ENCODE data around the gene DBN1. TPM values are rescaled to one million over a fixed set of nuclear protein-coding genes. Genes with fewer than 3 reads are reported as not detected.
A peak's percentile ranks its signal among the peaks of the same experiment; 100 is the strongest.

Gene DBN1
- polyA plus RNA-seq, 4 donors: 1.6 to 32.0 (median 14.2) TPM

DNA sequence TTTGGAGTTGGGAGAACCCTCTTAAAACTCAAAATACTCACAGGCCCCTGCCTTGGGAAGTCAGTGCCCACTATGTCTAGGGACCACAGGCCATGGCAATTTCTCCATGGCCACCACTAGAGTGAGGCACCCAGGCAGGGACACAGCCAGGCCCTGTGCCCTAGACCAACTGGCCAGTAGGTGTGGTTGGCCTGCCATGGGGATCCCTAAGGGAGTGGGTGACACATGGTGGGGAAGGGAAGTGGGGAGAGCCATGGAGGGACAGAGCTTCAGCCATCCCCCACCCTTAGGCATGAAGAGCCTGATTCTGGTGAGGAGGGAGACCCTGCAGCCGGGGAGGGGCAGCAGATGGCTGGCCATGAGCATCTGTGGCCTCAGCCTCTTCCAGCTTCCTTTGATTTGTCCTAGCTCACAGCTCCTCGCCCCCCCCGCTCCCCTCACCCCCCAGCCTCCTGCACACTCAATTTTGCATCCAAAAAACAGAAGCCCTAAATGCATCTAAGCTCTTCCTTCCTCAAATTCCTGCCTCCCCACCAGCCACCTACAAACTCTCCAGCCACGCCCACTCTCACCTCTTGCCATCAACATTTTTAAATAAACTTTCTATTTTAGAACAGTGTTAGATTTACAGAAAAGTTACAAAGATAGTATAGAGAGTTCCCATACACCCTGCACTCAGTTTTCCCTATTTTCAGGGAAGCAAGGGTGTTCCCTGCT is 1.6 kb upstream of the DBN1 start:
- no peak for DNase-seq
- no peak overlapping the region for H3K4me3 ChIP-seq (ENCODE audit: low read depth in 1 of 3, low read length in 3 of 3)
- no peaks in the 10 kb centered on the region for H3K9me3 ChIP-seq (ENCODE audit: control insufficient read depth in 2 of 2, insufficient read depth in 1 of 2, low read depth in 1 of 2, low read length in 1 of 2)
- H3K4me1 ChIP-seq (ENCODE audit: control insufficient read depth in 3 of 3, insufficient read depth in 2 of 3, low read depth in 1 of 3, low read length in 2 of 3): peaks cover 0 to 17% (median 0%) of the 10 kb centered on the region in 3 donors
- no peak for FAIRE-seq
- no peak overlapping the region for H3K27ac ChIP-seq (ENCODE audit: low read depth in 1 of 3, low read length in 2 of 3)
- peaks cover 0 to 19% (median 0%) of the 10 kb centered on the region in 3 donors for H3K27me3 ChIP-seq (ENCODE audit: control insufficient read depth in 3 of 3, insufficient read depth in 3 of 3, low read length in 3 of 3)
- H3K36me3 ChIP-seq (ENCODE audit: control insufficient read depth in 3 of 3, insufficient read depth in 2 of 3, low read depth in 1 of 3, low read length in 3 of 3): peaks cover 0 to 18% (median 0%) of the 10 kb centered on the region in 3 donors
- 43 to 61% (median 59%) methylated on average over 4 of the region's 4 CpGs for WGBS, 3 donors

DNA sequence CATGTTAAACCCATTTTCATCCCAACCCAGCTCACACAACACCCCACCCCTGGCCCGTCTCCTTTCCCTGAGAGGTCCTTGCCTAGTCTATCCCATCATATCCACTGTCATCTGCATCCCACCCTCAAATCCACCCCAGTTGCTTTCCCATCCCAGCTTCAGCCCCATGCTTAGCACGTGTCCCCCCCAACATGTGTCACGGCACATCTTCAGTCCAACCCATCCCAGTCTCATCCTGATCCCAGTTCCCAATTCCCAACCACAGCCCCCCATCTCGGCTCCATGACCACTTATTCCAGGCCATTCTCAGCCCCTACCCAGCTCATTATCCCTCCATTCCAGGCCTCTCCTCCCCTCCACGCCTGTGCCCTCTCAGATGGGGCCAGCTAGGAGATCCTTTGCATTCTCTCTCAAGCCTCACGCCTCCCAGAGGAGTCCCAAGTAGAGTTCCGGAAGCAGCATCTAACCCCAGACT is 605 bp upstream of the DBN1 start:
- peak overlapping the region in 1 of 3 donors; percentile 68 for H3K4me3 ChIP-seq (ENCODE audit: low read depth in 1 of 3, low read length in 3 of 3)
- no peak for DNase-seq
- peaks cover 0 to 17% (median 0%) of the 10 kb centered on the region in 3 donors for H3K4me1 ChIP-seq (ENCODE audit: control insufficient read depth in 3 of 3, insufficient read depth in 2 of 3, low read depth in 1 of 3, low read length in 2 of 3)
- peaks cover 0 to 19% (median 0%) of the 10 kb centered on the region in 3 donors for H3K27me3 ChIP-seq (ENCODE audit: control insufficient read depth in 3 of 3, insufficient read depth in 3 of 3, low read length in 3 of 3)
- H3K36me3 ChIP-seq (ENCODE audit: control insufficient read depth in 3 of 3, insufficient read depth in 2 of 3, low read depth in 1 of 3, low read length in 3 of 3): peaks cover 0 to 23% (median 0%) of the 10 kb centered on the region in 3 donors
- no peak overlapping the region for H3K27ac ChIP-seq (ENCODE audit: low read depth in 1 of 3, low read length in 2 of 3)
- WGBS, 3 donors: 31 to 51% (median 48%) methylated on average over 7 of the region's 7 CpGs
- no peaks in the 10 kb centered on the region for H3K9me3 ChIP-seq (ENCODE audit: control insufficient read depth in 2 of 2, insufficient read depth in 1 of 2, low read depth in 1 of 2, low read length in 1 of 2)
- FAIRE-seq: no peak

DNA sequence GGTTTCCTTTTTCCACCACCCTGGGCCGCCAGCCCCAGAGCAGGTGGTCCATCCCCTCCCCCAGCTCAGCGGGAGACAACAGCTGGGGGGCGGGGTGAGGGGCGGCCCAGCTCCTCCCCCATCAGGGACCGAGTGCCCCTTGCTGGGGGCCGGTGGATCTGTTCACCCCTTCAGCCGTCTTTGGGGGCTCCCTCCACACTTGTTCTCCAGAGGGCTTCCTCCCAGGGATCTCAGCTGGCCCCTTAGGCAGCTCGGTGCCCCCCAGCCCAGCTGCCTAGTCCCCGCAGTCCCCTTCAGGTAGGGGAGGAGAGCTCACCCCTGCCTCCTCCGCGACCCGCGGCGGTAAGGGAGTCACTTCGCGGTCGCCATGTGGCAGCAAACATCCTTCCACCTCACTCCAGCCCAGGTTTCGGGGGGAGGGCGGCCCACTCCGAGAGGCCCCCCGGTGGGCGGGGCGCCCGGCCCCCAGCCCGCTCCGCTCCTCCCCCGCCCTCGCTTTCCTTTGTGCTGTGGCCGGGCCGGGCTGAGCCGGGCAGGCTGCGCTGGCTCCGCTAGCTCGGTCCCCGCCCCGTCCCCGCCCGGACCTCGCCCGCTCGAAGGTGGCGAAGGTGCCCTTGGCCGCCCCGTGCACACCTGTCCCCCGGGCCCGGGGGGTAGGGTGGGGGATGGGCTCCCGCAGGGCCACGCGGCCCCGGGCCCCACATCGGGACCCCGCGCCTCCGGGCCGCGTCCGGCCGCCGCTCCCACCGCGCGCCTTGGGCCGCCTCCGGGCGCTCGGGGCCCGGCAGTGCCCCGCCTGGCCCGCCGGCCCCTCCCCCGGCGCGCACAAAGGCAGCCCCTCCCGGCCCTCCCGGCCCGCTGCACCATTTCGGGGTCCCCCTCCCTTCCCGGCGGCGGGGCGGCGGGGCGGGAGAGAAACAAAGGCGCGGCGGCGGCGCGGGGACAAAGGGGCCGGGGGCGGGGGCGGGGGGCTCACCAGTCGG is 683 bp downstream of the DBN1 start:
- peak overlapping the region in 1 of 3 donors; percentile 3 for H3K27ac ChIP-seq (ENCODE audit: low read depth in 1 of 3, low read length in 2 of 3)
- H3K9me3 ChIP-seq (ENCODE audit: control insufficient read depth in 2 of 2, insufficient read depth in 1 of 2, low read depth in 1 of 2, low read length in 1 of 2): no peaks in the 10 kb centered on the region
- H3K4me3 ChIP-seq (ENCODE audit: low read depth in 1 of 3, low read length in 3 of 3): peak overlapping the region; percentile 60 to 68 (median 65)
- peaks cover 0 to 17% (median 0%) of the 10 kb centered on the region in 3 donors for H3K4me1 ChIP-seq (ENCODE audit: control insufficient read depth in 3 of 3, insufficient read depth in 2 of 3, low read depth in 1 of 3, low read length in 2 of 3)
- DNase-seq: peak; percentile 41 to 63
- WGBS, 3 donors: 2 to 3% (median 3%) methylated on average over 34 to 93 of the region's 93 CpGs
- peaks cover 0 to 31% (median 0%) of the 10 kb centered on the region in 3 donors for H3K36me3 ChIP-seq (ENCODE audit: control insufficient read depth in 3 of 3, insufficient read depth in 2 of 3, low read depth in 1 of 3, low read length in 3 of 3)
- no peak for FAIRE-seq
- H3K27me3 ChIP-seq (ENCODE audit: control insufficient read depth in 3 of 3, insufficient read depth in 3 of 3, low read length in 3 of 3): peaks cover 0 to 19% (median 0%) of the 10 kb centered on the region in 3 donors

DNA sequence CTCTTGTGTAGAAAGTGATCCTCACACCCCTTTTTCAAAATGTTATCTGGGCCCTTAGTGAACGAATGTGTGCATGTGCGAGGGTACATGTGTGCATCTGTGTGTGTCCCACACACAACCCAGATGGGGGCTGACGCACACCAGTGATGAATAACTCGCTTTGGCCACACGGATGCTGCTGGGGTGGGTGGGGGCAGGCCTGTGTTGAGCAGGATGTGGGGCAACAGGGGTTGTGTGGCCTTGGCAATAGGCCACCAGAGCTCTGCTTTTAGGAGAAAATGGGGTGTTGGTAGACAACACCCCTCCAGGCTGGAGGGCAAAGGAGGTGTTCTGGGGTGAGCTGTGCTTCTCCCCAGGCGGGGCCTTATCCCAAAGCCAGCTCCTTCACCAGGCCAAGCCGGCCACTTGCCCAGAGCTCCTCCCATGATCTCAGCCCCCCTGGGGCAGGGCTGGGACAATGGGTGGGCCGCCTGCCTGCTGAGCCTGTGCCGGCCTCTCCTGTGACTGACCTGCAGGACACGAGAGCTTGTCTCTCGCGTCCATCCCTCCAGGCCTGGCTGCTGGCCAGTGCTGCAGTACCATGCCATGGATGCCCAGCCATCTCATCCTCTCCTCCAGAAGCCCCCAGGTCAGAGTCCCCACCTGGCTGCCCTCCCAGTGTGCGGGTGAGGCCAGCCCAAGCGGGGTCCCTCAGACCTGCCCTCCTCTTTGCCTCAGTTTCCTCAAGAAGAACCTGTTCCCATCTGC is 1.7 kb downstream of the DBN1 start:
- Histone ChIP-seq H3K27me3 (ENCODE audit: control insufficient read depth in 3 of 3, insufficient read depth in 3 of 3, low read length in 3 of 3) (peaks cover 0 to 19% (median 0%) of the 10 kb centered on the region in 3 donors), H3K27ac (ENCODE audit: low read depth in 1 of 3, low read length in 2 of 3) (peak overlapping the region in 1 of 3 donors; percentile 3), H3K9me3 (ENCODE audit: control insufficient read depth in 2 of 2, insufficient read depth in 1 of 2, low read depth in 1 of 2, low read length in 1 of 2) (no peaks in the 10 kb centered on the region), H3K36me3 (ENCODE audit: control insufficient read depth in 3 of 3, insufficient read depth in 2 of 3, low read depth in 1 of 3, low read length in 3 of 3) (peaks cover 0 to 40% (median 4%) of the 10 kb centered on the region in 3 donors), H3K4me3 (ENCODE audit: low read depth in 1 of 3, low read length in 3 of 3) (peak overlapping the region in 1 of 3 donors; percentile 65), H3K4me1 (ENCODE audit: control insufficient read depth in 3 of 3, insufficient read depth in 2 of 3, low read depth in 1 of 3, low read length in 2 of 3) (peaks cover 0 to 17% (median 0%) of the 10 kb centered on the region in 3 donors)
- DNase-seq: no peak
- no peak for FAIRE-seq
- 65 to 84% (median 82%) methylated on average over 14 of the region's 14 CpGs for WGBS, 3 donors

DNA sequence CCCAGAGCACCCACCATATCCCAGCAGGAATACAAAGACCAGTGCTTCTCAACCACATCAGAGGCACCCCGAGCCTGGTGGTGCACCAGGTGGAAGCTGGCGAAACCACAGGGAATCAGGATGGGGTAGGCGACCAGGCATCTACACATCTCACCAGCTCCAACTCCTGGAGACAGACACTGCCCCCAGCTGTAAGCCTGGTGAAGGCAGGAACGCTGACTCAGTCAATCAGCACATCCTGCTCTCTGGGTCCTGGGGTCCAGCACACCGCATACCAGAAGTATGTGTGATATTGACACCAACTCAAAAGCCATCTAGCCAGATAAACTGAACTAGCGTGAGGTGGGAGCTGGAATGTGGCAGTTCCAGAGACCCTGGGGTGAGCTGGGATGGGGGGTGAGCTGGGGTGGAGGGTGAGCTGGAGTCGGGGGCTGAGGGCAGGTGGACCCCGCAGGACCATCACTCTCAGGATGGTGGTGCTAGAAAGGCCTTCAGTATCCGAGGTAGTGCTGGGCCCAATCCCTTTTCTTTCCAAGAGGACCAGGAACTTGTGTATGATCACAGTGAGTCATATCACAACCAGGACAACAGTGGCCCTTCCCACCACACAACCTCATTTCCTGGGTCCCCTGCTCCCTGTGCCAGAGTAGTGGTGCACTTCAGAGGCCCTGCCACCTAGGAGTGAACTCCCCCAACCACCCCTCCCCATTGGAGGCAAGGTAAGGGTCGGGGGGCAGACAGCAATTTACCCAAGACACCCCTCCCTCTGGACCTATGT is 2.5 kb downstream of the DBN1 start:
- Histone ChIP-seq H3K4me1 (ENCODE audit: control insufficient read depth in 3 of 3, insufficient read depth in 2 of 3, low read depth in 1 of 3, low read length in 2 of 3) (peaks cover 0 to 17% (median 0%) of the 10 kb centered on the region in 3 donors), H3K9me3 (ENCODE audit: control insufficient read depth in 2 of 2, insufficient read depth in 1 of 2, low read depth in 1 of 2, low read length in 1 of 2) (no peaks in the 10 kb centered on the region), H3K36me3 (ENCODE audit: control insufficient read depth in 3 of 3, insufficient read depth in 2 of 3, low read depth in 1 of 3, low read length in 3 of 3) (peaks cover 0 to 48% (median 4%) of the 10 kb centered on the region in 3 donors), H3K4me3 (ENCODE audit: low read depth in 1 of 3, low read length in 3 of 3) (no peak overlapping the region), H3K27ac (ENCODE audit: low read depth in 1 of 3, low read length in 2 of 3) (no peak overlapping the region), H3K27me3 (ENCODE audit: control insufficient read depth in 3 of 3, insufficient read depth in 3 of 3, low read length in 3 of 3) (peaks cover 0 to 19% (median 0%) of the 10 kb centered on the region in 3 donors)
- WGBS, 3 donors: 83 to 90% (median 90%) methylated on average over 10 of the region's 10 CpGs
- DNase-seq (no peak), FAIRE-seq (no peak)

DNA sequence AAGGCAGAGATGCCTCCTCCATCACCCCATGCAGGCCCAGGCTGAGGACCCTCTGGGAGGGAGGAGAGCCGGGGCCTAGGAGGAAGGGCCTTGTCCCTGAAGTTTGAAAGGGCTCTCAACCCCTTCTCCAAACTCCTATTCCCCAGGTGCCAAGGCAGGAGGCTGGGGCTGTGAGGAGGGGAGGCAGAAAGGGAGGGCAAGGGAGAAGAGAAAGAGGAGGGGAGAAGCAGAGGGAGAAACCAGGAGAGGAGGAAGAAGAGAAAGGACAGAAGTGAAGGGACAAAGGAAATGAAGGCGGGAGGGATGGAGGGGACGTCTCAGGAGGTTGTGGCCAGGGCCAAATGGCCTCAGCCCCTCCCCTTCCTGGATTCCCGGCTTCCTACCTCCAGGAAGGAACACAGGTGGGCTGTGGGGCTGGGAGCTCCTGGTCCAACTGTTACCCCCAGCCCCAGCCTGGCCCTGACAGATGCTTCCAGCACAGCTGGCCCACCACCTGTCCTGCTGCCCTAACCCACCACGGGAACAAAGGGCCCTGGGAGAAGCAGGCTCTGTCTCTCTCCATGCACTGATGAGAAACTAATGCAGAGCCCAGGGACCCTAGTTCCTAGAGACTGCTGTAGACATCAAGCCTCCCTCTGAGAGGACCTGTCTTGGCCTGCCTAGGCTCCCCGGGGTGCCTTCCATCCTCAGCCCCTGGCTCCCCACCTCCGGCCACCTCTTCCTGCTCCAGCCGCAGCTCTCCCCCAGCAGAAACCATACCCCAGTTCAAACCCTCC is 3.5 kb downstream of the DBN1 start:
- H3K27ac ChIP-seq (ENCODE audit: low read depth in 1 of 3, low read length in 2 of 3): no peak overlapping the region
- peaks cover 0 to 17% (median 0%) of the 10 kb centered on the region in 3 donors for H3K4me1 ChIP-seq (ENCODE audit: control insufficient read depth in 3 of 3, insufficient read depth in 2 of 3, low read depth in 1 of 3, low read length in 2 of 3)
- peaks cover 0 to 56% (median 4%) of the 10 kb centered on the region in 3 donors for H3K36me3 ChIP-seq (ENCODE audit: control insufficient read depth in 3 of 3, insufficient read depth in 2 of 3, low read depth in 1 of 3, low read length in 3 of 3)
- DNase-seq (no peak), FAIRE-seq (no peak)
- WGBS, 3 donors: 70 to 85% (median 84%) methylated on average over 8 of the region's 8 CpGs
- H3K9me3 ChIP-seq (ENCODE audit: control insufficient read depth in 2 of 2, insufficient read depth in 1 of 2, low read depth in 1 of 2, low read length in 1 of 2): peaks cover 0 to 5% of the 10 kb centered on the region in 2 donors
- H3K4me3 ChIP-seq (ENCODE audit: low read depth in 1 of 3, low read length in 3 of 3): no peak overlapping the region
- peaks cover 0 to 19% (median 0%) of the 10 kb centered on the region in 3 donors for H3K27me3 ChIP-seq (ENCODE audit: control insufficient read depth in 3 of 3, insufficient read depth in 3 of 3, low read length in 3 of 3)
